T-helper 1 cell treated with Interleukin-12 subunit alpha and Interleukin-12 subunit beta and Interleukin-4 antibody, amounts not matched to agents 30 μg/mL and 1 μg/mL, for 36 hours (primary cell): Measurements from ENCODE around the gene TPPP.

Experiments used
- H3K27ac Mint-ChIP-seq: one replicate; pipeline ENCODE4 v1.8.0; 2021; ENCODE audit warnings: mild to moderate bottlenecking, mixed read lengths
- H3K27me3 Mint-ChIP-seq: one replicate; pipeline ENCODE4 v1.8.0; 2021; ENCODE audit warnings: low read depth, mixed read lengths
- H3K36me3 Mint-ChIP-seq: one replicate; pipeline ENCODE4 v1.8.0; 2021; ENCODE audit warnings: low read depth, mixed read lengths
- H3K4me1 Mint-ChIP-seq: one replicate; pipeline ENCODE4 v1.8.0; 2021; ENCODE audit warnings: low read depth, mixed read lengths
- H3K4me3 Mint-ChIP-seq: one replicate; pipeline ENCODE4 v1.8.0; 2021; ENCODE audit warnings: mild to moderate bottlenecking, moderate library complexity, mixed read lengths
- H3K9me3 Mint-ChIP-seq: one replicate; pipeline ENCODE4 v1.8.0; 2021; ENCODE audit warnings: mixed read lengths

Gene TPPP

GRCh38 chr5:666816-667498 is 26.2 kb downstream of the TPPP start:
- Mint-ChIP-seq H3K27me3 (no peaks in the 10 kb centered on the region), H3K9me3 (no peaks in the 10 kb centered on the region), H3K4me3 (no peak overlapping the region), H3K36me3 (peaks cover 5% of the 10 kb centered on the region), H3K27ac (no peak overlapping the region), H3K4me1 (no peaks in the 10 kb centered on the region)

- Mint-ChIP-seq H3K4me3 (no peak overlapping the region), H3K9me3 (no peaks in the 10 kb centered on the region), H3K27me3 (no peaks in the 10 kb centered on the region), H3K4me1 (no peaks in the 10 kb centered on the region), H3K27ac (no peak overlapping the region), H3K36me3 (peaks cover 5% of the 10 kb centered on the region)
These were observed 27.0 kb downstream of the TPPP start for GRCh38 chr5:665956-666711.

GRCh38 chr5:665541-665955 is 27.6 kb downstream of the TPPP start:
- Mint-ChIP-seq H3K27me3 (no peaks in the 10 kb centered on the region), H3K4me3 (no peak overlapping the region), H3K4me1 (no peaks in the 10 kb centered on the region), H3K9me3 (no peaks in the 10 kb centered on the region), H3K36me3 (peaks cover 5% of the 10 kb centered on the region), H3K27ac (no peak overlapping the region)

- Mint-ChIP-seq H3K36me3 (peaks cover 10% of the 10 kb centered on the region), H3K4me1 (no peaks in the 10 kb centered on the region), H3K4me3 (no peak overlapping the region), H3K27me3 (no peaks in the 10 kb centered on the region), H3K9me3 (no peaks in the 10 kb centered on the region), H3K27ac (no peak overlapping the region)
These were observed 28.2 kb downstream of the TPPP start for GRCh38 chr5:664994-665360.

GRCh38 chr5:664343-664993 is 28.7 kb downstream of the TPPP start:
- Mint-ChIP-seq H3K27me3 (no peaks in the 10 kb centered on the region), H3K27ac (no peak overlapping the region), H3K4me3 (no peak overlapping the region), H3K9me3 (no peaks in the 10 kb centered on the region), H3K36me3 (peaks cover 13% of the 10 kb centered on the region), H3K4me1 (no peaks in the 10 kb centered on the region)

- no peak overlapping the region for H3K27ac Mint-ChIP-seq
- peaks cover 13% of the 10 kb centered on the region for H3K36me3 Mint-ChIP-seq
- H3K4me3 Mint-ChIP-seq, result no peak overlapping the region
- peaks cover 2% of the 10 kb centered on the region for H3K4me1 Mint-ChIP-seq
- no peaks in the 10 kb centered on the region for H3K27me3 Mint-ChIP-seq
- H3K9me3 Mint-ChIP-seq, result no peaks in the 10 kb centered on the region
These were observed 29.5 kb downstream of the TPPP start for GRCh38 chr5:663436-664342.

GRCh38 chr5:662751-663435 is 30.3 kb downstream of the TPPP start:
- Mint-ChIP-seq H3K27ac (no peak overlapping the region), H3K27me3 (no peaks in the 10 kb centered on the region), H3K4me1 (peaks cover 2% of the 10 kb centered on the region), H3K4me3 (no peak overlapping the region), H3K36me3 (peaks cover 15% of the 10 kb centered on the region), H3K9me3 (no peaks in the 10 kb centered on the region)

- H3K36me3 Mint-ChIP-seq, result peaks cover 16% of the 10 kb centered on the region
- H3K9me3 Mint-ChIP-seq, result no peaks in the 10 kb centered on the region
- H3K27me3 Mint-ChIP-seq, result no peaks in the 10 kb centered on the region
- no peak overlapping the region for H3K4me3 Mint-ChIP-seq
- no peak overlapping the region for H3K27ac Mint-ChIP-seq
- H3K4me1 Mint-ChIP-seq, result peaks cover 2% of the 10 kb centered on the region
These were observed 31.0 kb downstream of the TPPP start for GRCh38 chr5:661891-662750.

- Mint-ChIP-seq H3K9me3 (no peaks in the 10 kb centered on the region), H3K27ac (no peak overlapping the region), H3K27me3 (no peaks in the 10 kb centered on the region), H3K36me3 (peaks cover 20% of the 10 kb centered on the region), H3K4me3 (no peak overlapping the region), H3K4me1 (peaks cover 2% of the 10 kb centered on the region)
These were observed 32.6 kb downstream of the TPPP start for GRCh38 chr5:660491-661030.

- Mint-ChIP-seq H3K4me1 (peaks cover 2% of the 10 kb centered on the region), H3K9me3 (no peaks in the 10 kb centered on the region), H3K27me3 (no peaks in the 10 kb centered on the region), H3K27ac (no peak overlapping the region), H3K4me3 (no peak overlapping the region), H3K36me3 (peaks cover 20% of the 10 kb centered on the region)
These were observed 33.5 kb downstream of the TPPP start for GRCh38 chr5:659496-660263.

- Mint-ChIP-seq H3K27ac (no peak overlapping the region), H3K4me1 (peaks cover 2% of the 10 kb centered on the region), H3K36me3 (peaks cover 22% of the 10 kb centered on the region)
These were observed 35.0 kb downstream of the TPPP start for GRCh38 chr5:658103-658502.

GRCh38 chr5:657570-657969 is 35.6 kb downstream of the TPPP start:
- H3K27ac Mint-ChIP-seq, result no peak overlapping the region
- H3K4me1 Mint-ChIP-seq, result peaks cover 2% of the 10 kb centered on the region
- H3K27me3 Mint-ChIP-seq, result no peaks in the 10 kb centered on the region
- peaks cover 23% of the 10 kb centered on the region for H3K36me3 Mint-ChIP-seq
- H3K4me3 Mint-ChIP-seq, result no peak overlapping the region
- no peaks in the 10 kb centered on the region for H3K9me3 Mint-ChIP-seq

More at GRCh38 chr5:658103-658502, 35.0 kb downstream of the TPPP start:
- Mint-ChIP-seq H3K9me3 (no peaks in the 10 kb centered on the region), H3K4me3 (no peak overlapping the region), H3K27me3 (no peaks in the 10 kb centered on the region)
